GM18951 (cell line): ENCODE results near the gene CREG2.

Experiments
- POLR2A ChIP-seq: IDR thresholded peaks from 4 replicates; pipeline ENCODE4 v1.6.1; 2011; ENCODE audit warnings: mild to moderate bottlenecking; ENCODE audit not compliant: insufficient read length, insufficient read depth; ENCODE audit errors: extremely low read depth
- in situ Hi-C: fragments of 300-500 bp; cut with MboI; formaldehyde crosslinking; loops from one replicate; pipeline ENCODE4 v1.12.0; 2022; ENCODE audit warnings: low sequenced_read_pairs, mixed read lengths, inconsistent platforms; ENCODE audit not compliant: unreplicated experiment

The CREG2 gene

DNA sequence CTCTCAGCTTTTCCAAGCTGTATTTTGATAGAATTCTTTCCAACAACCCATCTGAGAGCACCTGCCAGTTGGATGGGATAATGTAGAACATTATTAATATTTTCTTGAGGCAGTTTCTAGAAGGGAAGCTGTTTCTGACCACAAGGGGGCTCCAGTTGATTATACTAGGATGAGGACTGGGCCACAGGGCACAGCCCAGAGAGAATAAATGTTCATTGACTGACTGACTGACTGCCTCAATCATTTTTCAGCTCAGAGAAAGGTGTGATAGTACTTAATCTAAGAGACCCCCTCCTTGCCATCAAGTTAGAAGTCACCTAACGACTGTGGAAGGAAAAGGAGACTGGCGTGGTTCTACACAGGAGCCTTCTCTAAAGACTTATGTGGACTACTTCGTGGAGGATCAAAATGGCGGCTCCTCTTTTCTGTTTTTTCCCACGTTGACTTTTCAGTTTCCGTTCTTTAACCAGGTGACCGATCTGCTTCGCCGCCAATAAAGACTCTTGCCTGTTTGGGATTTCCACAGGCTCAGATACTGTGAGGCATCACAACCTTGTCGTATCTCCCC is 31.9 kb upstream of the CREG2 start:
- in situ Hi-C loops = loop anchor here (25.0 kb wide), 1 partner anchor 418 kb away; no protein-coding TSS in a partner anchor
- TF ChIP-seq POLR2A = no peak

DNA sequence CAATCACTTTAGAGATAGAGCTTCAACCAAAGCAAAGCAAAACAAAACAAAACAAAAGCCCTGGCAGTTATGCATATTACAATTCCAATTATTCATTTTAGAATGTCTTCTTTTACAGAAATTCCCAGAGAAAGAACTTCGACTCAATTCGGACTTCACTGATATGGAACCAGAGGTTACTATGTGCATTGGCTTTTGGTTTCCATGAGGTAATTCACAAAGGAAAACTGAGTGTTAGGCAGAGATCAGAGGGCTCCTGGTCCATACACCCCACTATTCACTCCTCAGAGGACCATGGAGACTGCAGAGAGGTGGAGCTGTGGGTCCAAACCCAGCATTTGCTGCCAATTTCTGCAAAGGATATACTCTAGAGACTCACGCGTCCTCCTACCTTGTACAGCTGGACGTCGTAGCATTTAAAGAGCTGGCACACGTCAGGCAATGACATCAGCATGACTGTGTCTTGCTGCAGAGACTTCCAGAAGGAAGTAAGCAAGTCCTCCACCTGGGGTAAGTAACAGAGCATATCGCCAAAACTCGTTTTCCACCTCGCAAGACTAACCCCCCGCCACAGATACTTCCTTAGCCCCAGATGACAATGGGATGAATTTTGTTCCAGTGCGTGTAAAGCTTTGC is 31.3 kb upstream of the CREG2 start:
- no peak for TF ChIP-seq POLR2A
- in situ Hi-C loops = loop anchor here (25.0 kb wide), 1 partner anchor 419 kb away; no protein-coding TSS in a partner anchor

DNA sequence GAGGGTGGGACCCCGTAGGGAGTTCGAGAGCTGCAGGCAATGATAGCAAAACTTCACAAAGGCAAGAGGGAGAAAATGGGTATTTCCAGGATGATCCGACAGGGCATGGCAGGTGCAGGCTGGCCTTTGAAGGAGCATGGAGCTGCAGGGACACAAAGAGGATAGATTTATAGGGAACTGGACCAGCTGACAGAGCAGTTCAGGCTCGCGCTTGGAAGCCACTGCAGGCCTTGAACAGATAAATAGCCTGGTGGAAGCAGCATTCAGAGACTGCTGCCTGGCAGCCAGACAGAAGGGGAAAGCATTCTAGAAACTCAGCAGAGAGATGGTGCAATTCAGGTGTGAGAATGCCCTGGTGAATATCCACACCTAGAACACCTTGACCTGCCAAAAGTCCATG is 29.3 kb upstream of the CREG2 start:
- no peak for TF ChIP-seq POLR2A
- in situ Hi-C loops = loop anchor here (25.0 kb wide), 1 partner anchor 421 kb away; no protein-coding TSS in a partner anchor

DNA sequence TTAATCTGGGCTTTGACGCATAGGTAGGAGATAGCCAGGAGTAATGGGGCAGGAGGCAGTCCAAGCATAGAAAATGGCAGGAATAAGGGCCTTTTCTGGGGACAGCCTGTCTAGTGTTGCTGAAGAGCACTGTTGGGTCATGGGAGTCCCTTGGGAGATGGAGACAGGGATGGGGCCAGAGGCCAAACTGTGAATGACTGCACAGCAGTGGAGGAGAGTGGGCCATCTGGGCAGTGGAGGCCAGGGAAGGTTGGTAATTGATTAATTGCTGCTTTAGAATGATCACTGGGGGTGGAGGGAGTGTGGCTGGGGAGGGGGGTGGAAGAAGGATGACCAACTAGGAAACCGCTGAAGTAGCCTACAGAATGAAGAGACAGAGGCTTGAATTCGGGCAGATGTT is 28.6 kb upstream of the CREG2 start:
- TF ChIP-seq POLR2A = no peak
- in situ Hi-C loops = loop anchor here (25.0 kb wide), 1 partner anchor 421 kb away; no protein-coding TSS in a partner anchor

DNA sequence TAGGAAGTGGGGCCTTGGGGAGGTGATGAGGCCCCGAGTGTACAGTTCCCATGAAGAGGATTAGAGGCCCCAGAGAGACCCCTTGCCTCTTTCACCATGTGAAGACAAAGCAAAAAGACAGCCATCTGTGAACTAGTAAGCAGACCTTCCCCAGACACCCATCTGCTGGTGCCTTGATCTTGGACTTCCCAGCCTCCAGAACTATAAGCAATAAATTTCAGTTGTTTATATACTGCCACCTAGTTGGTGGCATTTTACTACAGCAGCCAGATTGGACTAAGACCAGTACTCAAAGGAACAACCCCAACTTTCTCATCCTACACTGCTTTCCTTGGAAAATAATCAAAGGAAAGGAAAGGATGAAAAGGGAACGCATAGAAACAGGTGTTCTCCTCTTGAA is 27.9 kb upstream of the CREG2 start:
- TF ChIP-seq POLR2A = no peak
- in situ Hi-C loops = loop anchor here (25.0 kb wide), 1 partner anchor 422 kb away; no protein-coding TSS in a partner anchor

DNA sequence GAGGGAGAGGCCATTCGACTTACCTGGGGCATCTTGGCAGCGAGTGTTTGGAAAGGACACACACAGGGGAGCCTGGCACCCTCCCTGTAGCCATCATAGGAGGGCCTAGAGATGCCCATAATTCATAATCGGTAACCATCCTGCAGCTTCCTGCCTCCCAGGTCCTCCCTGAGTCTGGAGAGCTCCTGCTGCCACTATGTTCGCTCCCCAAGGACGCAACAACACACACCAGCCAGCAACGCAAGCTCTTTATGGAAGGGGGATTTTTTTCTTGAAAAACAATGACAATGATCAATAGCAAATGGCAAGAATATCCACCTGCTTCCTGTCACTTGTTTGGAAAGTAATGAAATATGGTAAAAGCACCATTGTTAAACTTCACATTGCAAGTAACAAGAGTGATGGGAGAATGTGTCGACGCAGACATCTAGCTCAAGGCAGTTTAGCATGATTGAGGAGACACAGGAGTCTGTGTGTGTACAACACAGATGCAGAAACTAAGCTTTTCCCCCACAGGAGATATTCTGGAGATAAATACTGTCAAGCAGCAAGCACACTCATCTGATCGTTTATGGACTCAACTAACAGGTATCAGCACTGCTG is 24.9 kb upstream of the CREG2 start:
- no peak for TF ChIP-seq POLR2A
- in situ Hi-C loops = loop anchor here (25.0 kb wide), 1 partner anchor 425 kb away; no protein-coding TSS in a partner anchor

DNA sequence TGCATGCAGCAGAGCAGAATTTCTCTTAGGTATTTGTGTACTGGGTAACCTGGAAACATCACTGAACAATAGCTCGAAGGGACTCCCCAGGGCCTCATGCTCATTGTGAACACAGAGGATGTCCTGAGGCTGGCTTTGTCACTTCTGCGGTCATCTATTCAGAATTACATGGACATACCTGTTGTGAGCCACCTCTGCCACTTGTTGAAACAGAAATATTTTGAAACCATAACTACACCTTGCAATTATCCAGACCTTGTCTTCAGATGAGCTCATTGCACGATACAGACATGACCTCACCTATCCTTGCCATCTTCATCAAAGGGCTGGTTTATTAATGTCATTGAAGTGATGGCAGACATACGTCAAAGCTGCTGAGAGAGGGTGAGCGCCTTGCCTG is 23.4 kb upstream of the CREG2 start:
- no peak for TF ChIP-seq POLR2A
- in situ Hi-C loops = loop anchor here (25.0 kb wide), 1 partner anchor 427 kb away; no protein-coding TSS in a partner anchor

DNA sequence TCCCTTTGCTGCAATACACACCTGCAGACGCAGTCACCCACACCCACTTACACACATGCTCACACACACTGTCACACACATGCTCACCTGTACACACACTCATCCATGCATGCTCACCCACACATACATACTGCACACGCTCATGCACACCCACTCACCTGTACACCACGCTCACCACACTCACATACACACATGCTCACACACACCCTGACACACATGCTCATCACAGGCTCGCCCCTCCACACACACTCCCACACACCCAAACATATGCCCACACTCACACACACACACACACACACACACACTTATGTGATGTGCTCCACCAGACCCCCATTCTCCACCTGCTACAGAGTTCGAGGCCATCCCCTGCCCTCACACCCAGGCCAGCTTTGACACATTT is 22.8 kb upstream of the CREG2 start:
- in situ Hi-C loops = loop anchor here (25.0 kb wide), 1 partner anchor 427 kb away; no protein-coding TSS in a partner anchor
- no peak for TF ChIP-seq POLR2A

DNA sequence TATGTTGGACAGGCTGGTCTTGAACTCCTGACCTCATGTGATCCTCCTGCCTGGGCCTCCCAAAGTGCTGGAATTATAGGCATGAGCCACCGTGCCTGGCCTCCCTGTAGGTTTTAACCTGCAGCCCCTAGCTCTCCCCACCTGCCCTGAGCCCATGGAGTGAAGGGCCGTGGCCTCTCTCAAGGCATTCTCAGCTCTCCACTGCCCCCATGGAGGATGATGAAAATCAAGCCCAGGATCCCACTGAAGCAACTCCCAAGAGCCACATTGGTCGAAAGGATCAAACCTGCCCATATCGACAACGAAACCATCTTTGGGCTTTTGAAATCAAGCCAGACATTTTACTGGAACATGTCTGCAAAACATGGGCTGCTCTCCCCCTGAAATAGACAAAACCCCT is 22.4 kb upstream of the CREG2 start:
- in situ Hi-C loops = loop anchor here (25.0 kb wide), 1 partner anchor 428 kb away; no protein-coding TSS in a partner anchor

DNA sequence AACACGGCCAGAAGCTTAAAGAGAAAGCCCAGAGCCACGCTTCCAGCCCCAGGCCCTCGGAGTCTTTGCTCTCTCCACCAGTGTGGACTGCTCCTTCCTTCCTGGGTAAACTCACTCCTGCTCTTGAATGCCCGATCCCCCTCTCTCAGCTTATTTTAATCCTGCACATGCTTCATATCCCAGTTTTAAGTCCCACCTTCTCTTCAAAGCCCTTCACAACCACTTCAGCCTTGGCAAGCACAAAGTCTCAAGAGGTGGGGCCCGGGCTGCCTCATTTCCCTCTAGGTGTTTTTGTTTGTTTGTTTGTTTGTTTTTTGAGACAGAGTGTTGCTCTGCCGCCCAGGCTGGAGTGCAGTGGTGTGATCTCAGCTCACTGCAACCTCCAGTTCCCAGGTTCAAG is 21.6 kb upstream of the CREG2 start:
- TF ChIP-seq POLR2A = no peak
- in situ Hi-C loops = loop anchor here (25.0 kb wide), 1 partner anchor 428 kb away; no protein-coding TSS in a partner anchor

More for the DNA sequence above, 22.4 kb upstream of the CREG2 start:
- TF ChIP-seq POLR2A = no peak

DNA sequence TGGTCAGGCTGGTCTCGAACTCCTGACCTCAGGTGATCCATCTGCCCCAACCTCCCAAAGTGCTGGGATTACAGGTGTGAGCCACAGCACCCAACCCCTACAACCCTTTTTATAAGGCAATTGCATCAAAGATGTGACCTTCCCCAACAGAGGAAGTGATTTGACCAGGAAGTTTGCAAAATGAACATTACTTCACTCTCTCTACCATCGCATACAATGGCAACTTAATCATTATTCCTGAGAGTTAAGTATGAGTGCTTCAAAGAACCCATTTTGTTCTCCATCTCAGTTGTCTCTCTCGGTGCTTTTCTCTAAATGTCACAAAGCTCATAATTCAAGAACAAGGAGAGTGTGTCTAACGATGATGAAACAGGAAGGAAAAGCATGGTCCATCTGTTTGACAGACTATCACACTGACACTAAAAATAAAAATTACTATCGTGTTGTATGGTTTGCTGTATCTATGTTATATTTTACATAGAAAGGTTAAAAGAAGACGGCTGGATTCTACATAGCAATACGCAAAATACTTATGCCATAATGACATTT is 18.1 kb upstream of the CREG2 start:
- in situ Hi-C loops = loop anchor here (25.0 kb wide), 1 partner anchor 432 kb away; no protein-coding TSS in a partner anchor

DNA sequence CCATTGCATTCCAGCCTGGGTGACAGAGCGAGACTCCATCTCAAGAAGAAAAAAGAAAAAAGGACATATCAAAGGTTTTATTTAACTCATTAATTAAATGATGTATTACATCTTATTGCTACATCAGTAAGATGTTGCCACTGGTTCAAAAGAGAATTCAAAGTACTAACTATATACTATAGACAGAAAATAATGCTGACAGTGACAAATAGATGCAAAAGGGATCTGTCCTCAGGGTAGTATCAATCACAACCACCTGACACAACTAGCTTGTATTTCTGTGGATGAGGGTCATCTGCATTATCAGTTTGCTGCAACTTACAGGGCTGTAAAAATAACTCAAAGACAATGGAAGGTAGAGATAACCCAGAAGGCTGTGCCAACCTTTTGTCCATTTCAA is 16.4 kb upstream of the CREG2 start:
- in situ Hi-C loops = loop anchor here (25.0 kb wide), 1 partner anchor 434 kb away; no protein-coding TSS in a partner anchor
- no peak for TF ChIP-seq POLR2A

More for the DNA sequence above, 18.1 kb upstream of the CREG2 start:
- no peak for TF ChIP-seq POLR2A

DNA sequence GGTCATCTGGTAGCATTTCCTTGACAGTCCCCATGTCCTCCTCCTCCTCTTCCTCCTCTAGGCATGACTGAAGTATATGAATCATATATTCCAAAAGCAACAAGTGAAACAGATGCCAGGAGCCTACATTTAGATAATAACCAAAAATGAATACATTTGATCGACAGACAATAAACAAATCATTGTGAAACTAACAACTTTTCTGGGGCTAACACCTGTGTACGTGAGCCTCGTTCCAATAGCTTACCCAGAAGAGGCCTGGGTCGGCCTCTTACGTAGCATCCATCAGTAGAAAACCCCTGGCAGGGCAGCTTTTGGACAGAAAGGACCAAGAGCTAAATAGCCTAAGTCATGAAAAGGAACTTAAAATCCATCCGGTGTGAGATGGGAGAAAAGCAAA is 15.3 kb upstream of the CREG2 start:
- no peak for TF ChIP-seq POLR2A
- in situ Hi-C loops = loop anchor here (25.0 kb wide), 1 partner anchor 435 kb away; no protein-coding TSS in a partner anchor
